Jurkat, Clone E6-1 (cell line): Measurements from ENCODE around the gene NHS.

Experiments used
- DNase-seq: peaks from one replicate; pipeline ENCODE4 v3.0.0-alpha.2; 2011; ENCODE audit warnings: low read depth, low spot score
- H3K4me3 ChIP-seq: 2 replicates; pipeline ENCODE4 v1.5.1; 2011; ENCODE audit warnings: mild to moderate bottlenecking, low read length, control low read depth, moderate library complexity

The NHS gene

GRCh38 chrX:17679261-17679660 is 304.3 kb downstream of the NHS start:
- no peak overlapping the region for H3K4me3 ChIP-seq

DNA sequence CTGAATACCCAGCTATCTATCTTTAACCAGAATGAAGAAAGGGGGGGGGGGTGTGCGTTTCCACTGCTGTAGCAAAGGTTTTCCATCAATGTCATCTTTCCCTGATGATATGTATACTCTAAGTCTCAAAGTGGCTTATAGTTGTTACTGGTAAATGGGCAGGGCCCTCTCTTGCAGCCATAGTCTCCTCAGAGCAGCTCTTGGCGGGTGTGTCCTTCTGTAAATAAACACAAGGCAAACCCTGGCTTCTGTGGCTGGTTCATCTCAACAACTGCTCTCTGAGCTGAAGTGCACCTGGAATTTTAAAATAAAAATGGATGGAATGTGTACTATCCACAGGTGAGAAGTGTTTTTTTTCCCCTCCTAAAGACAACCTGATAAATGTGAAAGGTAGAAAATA is 304.8 kb downstream of the NHS start:
- H3K4me3 ChIP-seq = no peak overlapping the region
- DNase-seq = no peak

More at GRCh38 chrX:17679261-17679660, 304.3 kb downstream of the NHS start:
- no peak for DNase-seq

- H3K4me3 ChIP-seq = no peak overlapping the region
- no peak for DNase-seq
These were observed 305.9 kb downstream of the NHS start for GRCh38 chrX:17680732-17681413.

- H3K4me3 ChIP-seq = no peak overlapping the region
- DNase-seq = peak; percentile 58
These were observed 307.3 kb downstream of the NHS start for GRCh38 chrX:17682259-17682658.

GRCh38 chrX:17685026-17685425 is 310.0 kb downstream of the NHS start:
- no peak overlapping the region for H3K4me3 ChIP-seq
- DNase-seq = no peak

DNA sequence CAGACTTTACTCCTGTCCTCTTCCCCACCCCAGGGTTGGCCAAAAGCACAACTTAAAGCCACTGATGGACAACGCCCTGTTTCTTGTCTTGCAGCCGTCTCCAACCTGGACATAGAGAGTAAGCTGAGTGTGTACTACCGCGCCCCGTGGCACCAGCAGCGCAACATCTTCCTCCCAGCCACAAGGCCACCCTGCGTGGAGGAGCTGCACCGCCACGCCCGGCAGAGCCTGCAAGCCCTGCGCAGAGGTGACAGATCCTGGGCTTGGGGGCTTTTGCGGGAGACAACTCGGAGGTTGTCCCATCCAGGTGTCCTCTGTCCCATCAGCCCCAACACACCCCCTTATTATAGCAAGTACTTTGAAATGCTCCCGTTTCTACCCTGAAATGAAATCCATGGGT is 312.6 kb downstream of the NHS start:
- DNase-seq = no peak
- H3K4me3 ChIP-seq = no peak overlapping the region

DNA sequence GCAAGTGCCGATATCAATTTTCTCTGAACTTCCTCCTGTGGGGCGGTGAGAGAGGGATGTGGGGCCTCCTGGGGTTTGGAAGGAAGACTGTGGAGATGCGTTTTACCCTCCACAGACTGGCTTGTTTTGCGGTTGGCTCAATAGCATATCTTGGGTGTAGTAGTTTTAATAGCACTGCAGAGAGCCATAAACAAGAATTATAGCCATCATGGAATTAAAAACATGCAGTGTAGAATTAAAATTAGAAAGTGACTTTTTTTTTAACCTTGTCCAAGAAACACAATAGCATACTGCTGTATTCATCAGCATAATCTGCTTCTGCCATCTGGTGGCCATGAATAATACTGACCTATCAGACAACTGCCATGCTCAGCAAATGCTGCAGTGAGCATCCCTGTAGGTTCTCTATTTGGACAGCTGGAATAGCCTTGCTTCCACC is 315.0 kb downstream of the NHS start:
- DNase-seq = peak; percentile 28
- no peak overlapping the region for H3K4me3 ChIP-seq

GRCh38 chrX:17692709-17693346 is 317.8 kb downstream of the NHS start:
- no peak for DNase-seq
- H3K4me3 ChIP-seq = no peak overlapping the region

- DNase-seq = no peak
- H3K4me3 ChIP-seq = no peak overlapping the region
These were observed 322.2 kb downstream of the NHS start for GRCh38 chrX:17697191-17697590.

DNA sequence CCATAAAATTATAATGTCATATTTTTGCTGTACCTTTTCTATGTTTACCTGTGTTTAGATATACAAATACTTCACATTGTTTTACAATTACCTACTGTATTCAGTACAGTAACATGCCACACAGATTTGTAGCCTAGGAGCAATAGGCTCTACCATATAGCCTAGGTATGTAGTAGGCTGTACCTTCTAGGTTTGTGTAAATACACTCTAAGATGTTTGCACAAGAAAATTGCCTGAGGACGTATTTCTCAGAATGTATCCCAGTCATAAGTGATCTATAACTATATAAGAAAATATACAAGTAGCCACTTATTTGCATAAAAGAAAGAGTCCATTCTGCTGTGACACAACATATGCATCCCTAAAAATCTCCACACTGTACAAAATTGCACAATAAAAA is 326.0 kb downstream of the NHS start:
- no peak overlapping the region for H3K4me3 ChIP-seq
- no peak for DNase-seq

DNA sequence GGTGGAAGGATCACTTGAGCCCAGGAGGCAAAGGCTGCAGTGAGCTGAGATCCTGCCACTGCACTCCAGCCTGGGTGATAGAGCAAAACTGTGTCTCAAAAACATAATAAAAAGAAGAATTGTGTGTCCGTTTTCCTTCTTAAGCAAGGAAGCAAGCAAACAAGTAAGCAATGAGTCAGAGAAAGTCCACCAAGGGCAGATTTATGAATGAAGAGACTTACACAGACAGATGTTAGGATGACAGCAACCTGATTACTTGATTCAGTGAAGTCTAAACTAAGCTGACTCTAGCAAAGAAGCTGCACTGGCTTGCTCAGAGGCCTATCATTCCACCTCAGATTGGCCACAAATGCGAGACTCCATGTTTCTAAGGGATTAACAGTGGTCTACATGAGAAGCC is 328.2 kb downstream of the NHS start:
- H3K4me3 ChIP-seq = no peak overlapping the region
- no peak for DNase-seq

DNA sequence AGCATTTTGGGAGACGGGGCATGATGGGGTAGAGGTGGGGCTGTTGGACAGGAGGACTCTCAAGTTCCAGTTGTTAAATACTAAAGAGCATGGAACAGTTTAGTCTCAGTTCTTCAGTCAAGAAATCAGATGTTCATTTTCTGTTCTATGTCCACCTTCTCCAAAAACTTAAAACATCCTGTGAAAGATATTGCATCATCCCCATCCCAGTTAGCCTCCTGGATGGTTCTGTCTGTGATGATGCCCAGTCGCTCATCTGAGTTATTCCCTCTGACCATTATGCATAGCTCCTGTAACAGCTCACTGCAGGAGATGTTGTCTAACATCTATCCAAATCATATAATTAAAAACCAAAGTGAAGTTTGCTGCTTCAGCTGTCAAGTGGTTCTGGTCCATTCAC is 330.2 kb downstream of the NHS start:
- no peak overlapping the region for H3K4me3 ChIP-seq
- no peak for DNase-seq

- no peak for DNase-seq
- no peak overlapping the region for H3K4me3 ChIP-seq
These were observed 331.7 kb downstream of the NHS start for GRCh38 chrX:17706676-17707075.

DNA sequence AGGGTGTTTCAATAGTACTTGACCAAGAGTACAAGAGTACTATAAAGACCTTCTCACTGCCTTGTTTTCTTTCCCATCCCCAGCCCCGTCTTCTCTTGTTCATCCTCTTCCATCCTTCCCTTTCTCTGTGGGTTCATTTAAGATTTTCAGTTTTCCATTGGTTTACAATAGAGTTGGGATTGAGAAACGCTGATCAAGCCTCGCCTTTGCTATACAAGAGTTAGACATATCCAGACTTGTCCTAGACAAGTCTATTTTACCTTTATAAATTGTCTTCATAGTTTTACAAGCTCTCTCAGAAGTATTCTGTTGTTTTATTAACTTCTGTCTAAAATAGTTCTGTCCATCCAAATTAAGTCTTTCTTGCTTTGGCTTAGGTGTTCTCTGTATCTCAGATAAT is 332.7 kb downstream of the NHS start:
- H3K4me3 ChIP-seq = no peak overlapping the region
- no peak for DNase-seq

DNA sequence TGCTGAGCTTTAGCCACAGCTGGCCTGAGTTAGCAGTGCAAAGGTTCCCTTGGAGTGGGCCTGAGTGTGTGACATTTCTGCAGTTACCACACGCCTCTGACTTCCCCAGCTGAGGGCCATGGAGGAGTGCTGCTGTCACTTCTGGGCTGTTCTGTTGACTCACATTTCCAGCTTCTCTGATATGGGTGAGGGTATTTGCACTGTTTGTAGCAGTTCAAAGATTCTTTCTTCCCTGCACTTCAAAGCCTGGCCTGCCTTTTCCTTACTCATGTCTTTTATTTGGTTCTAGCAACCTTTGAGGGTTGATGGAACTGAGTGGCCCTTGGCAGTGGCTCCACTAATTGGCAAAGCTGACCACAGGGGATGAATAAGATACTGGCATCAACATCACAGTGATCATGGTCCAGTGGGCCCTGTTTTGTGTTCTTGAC is 335.9 kb downstream of the NHS start:
- no peak for DNase-seq
- no peak overlapping the region for H3K4me3 ChIP-seq

DNA sequence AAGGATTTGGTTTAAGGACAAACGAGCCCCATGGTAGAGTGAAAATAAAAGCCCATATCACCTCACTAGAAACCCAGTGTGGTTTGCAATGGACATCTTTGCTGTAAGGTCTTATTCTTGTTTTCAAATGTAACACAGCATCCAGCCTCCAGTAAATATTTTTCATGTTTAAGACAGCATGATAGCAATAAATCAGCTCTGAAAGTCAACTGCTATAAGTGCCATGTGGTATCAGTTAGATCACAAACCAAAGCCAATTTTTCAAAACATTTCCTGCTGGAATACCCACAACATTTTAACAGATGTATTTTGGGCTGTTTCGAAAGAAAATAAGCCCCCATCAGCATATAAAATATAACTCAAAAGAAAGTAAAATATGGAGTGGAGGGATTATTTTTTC is 338.3 kb downstream of the NHS start:
- no peak for DNase-seq

GRCh38 chrX:17718649-17719165 is 343.7 kb downstream of the NHS start:
- no peak overlapping the region for H3K4me3 ChIP-seq
- DNase-seq = no peak

More for the DNA sequence above, 338.3 kb downstream of the NHS start:
- H3K4me3 ChIP-seq = no peak overlapping the region

GRCh38 chrX:17719711-17720110 is 344.7 kb downstream of the NHS start:
- no peak for DNase-seq
- H3K4me3 ChIP-seq = no peak overlapping the region

- H3K4me3 ChIP-seq = no peak overlapping the region
- DNase-seq = no peak
These were observed 346.7 kb downstream of the NHS start for GRCh38 chrX:17721715-17722114.

GRCh38 chrX:17725181-17725580 is 350.2 kb downstream of the NHS start:
- DNase-seq = no peak
- H3K4me3 ChIP-seq = no peak overlapping the region
